NOMO-1 (cell line): ENCODE measurements around the gene GRID1.
"Not testable (repeated sequence)": the region's sequence is repeated elsewhere in the genome, so short reads cannot be mapped to it uniquely, and the experiment has no call there.

ENCODE experiments used
- DNase-seq, 2 experiments: peaks; one replicate each; lab custom pipeline; 2025; ENCODE audit not compliant: unreplicated experiment in 2 of 2; lab: John Stamatoyannopoulos, UW

Gene GRID1

DNA sequence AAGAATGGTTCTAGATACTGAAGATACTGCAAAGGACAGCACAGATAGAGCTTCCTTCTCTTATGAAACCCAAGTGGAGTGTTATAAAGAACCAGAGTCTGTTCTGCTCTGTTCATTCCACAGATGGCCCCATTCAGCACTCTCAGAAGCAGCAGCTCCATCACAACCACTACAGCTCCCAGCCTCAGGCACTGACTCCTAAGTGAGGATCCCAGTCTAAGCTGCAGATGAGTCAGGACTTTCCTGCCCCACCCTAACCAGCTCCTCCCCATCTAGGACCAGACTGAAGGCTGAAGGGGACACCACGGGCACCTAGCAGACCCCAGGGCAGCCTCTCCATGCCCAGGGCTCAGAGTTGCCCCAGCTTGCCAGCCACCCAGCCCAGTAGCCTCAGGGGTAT, 379.8 kb downstream of the GRID1 start:
- no peak for DNase-seq

DNA sequence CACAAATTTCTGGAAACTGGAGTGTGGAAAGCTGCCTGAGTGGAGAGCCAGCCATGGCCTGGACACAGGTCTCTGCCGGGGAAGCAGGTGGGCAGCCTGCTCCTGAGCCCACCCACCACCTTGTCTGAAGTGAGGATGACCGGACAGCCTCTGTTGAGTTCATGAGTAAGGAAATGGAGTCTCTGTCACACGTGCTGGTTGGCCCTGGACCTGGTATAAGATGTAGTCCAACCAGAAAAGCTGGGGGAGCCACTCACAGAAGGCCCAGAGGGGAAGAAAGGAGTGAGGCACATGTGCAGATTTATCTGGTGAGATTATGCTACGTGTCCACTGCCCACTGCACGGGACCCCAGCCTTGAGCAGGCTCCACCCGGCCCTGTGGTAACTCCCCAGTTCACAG, 383.5 kb downstream of the GRID1 start:
- no peak for DNase-seq

DNA sequence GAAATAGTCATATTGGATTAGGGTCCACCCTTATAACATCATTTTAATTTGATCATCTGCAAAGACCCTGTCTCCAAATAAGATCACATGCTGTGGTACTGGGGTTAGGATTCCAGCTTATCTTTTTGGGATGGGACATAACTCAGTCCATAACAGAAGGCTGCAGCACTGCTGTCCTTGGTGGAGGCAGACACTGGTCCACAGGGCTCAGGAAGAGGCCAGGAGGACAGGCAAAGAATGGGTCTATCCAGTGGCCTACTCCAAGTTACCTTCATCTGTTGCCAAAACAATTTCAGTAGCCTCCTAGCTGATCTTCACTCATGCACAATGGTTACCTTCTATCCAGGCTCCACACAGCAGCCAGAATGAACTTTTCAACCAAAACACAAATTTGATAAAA, 387.0 kb downstream of the GRID1 start:
- DNase-seq, result no peak

DNA sequence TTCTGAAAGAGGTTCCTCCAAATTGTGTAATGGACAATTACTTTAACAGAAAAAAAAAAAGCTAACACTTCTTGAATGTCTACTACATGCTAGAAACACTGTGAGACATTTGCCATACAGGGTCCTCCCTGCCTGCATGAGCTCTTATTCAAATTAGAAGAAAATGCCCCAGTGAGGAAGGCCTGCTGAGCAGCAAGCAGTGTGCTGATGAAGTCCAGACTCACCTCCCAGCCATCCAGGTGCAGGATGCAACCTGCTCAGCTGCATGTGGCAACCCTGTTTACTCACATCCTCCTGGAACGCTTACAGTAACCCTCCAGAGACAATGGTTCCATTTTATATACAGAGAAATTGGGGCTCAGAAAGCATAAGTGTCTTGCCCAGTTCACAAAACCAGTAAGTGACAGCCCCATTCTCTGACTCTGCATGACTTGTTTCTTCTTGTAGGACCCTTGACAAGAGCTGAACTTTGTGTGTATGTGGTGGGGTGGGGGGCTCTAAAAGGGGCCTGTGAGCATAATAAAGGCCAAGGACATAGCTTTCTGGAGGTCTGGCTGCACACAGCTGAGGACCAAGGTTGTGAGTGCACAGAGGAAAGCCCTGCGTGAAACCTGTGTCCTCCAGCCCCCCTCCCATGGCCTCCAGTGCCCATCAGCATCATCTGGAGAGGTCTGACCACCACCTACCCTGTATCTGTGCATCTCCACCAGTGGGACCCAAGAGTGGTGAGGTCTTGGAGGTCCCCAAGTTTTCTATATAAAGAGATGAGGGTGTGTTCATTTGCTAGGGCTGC, 387.8 kb downstream of the GRID1 start:
- no peak for DNase-seq

DNA sequence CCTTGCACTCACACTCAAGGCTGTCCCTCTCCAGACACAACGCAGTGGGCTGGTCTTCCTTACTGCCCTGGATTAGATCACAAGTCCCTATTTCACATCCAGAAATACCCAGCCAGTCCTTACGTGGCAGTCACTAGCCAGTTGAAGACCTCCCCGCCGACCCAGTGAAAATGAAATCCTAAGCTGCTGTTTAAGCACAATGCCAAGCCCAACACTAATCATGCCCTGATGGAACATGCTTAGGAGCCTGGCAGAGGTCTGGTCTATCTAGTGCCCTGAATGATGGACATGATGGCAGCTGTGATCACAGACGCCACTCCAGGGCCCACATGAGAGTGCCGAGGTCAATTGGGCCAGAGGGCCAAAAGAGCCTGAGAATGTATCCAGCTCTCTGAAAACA, 389.0 kb downstream of the GRID1 start:
- DNase-seq, result no peak

DNA sequence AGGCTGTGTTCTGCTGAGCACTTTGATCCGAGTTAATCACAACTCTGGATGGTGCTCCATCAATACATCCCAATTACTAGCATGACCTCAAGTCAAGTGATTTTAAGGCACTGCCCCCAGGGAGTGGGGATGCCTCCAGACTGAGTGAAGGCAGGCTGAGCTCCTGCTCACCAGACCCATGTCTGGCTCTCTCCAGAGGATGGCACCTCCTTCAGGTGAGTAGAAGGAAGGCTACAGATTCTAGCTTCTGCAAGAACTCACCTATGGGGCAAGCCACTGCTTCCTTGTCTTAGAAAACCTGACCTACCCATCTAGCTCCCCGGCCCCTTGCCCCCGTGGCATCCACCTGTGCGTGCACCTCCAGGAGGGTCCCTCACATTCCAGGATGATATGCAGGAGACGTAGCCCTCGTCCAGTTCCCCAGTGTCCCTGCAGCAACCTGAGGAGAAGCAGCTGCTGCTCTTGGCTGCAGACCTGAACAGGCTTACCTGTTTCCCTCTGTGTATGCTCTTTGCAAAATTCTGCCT, 390.3 kb downstream of the GRID1 start:
- no peak for DNase-seq

DNA sequence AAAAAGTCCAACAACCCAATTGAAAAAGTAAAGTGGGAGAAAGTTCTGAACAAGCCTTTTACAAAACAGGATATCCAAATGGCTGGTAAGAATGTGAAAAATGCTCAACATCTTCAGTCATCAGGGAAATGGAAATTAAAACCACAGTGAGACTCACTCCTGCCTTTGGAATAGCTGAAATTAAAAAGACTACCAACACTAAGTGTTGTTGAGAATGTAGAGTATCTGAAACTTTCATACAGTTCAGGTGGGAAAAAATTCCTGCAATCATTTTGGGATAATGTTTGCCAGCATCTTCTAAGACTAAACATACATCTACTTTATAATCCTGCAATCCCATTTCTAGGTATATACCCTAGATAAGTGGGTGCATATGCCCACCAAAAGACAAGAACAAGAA, 395.1 kb downstream of the GRID1 start:
- no peak for DNase-seq

DNA sequence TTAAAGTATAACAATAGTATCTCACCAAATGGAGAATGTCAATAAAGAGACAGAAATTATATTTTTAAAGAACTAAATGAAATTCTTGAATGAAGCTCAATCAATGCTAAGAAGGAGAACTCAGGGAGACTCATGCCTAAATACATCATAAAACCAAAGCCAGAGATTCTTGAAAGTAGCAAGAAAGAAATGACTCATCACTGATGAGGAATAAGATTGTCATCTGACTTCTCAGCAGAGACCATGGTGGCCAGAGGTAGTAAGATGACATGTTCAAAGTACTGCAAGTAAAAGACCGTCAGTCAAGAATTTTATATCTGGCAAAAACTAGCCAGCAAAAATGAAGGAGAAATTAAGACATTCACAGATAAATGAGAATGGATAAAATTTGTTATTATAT, 399.0 kb downstream of the GRID1 start:
- no peak for DNase-seq

DNA sequence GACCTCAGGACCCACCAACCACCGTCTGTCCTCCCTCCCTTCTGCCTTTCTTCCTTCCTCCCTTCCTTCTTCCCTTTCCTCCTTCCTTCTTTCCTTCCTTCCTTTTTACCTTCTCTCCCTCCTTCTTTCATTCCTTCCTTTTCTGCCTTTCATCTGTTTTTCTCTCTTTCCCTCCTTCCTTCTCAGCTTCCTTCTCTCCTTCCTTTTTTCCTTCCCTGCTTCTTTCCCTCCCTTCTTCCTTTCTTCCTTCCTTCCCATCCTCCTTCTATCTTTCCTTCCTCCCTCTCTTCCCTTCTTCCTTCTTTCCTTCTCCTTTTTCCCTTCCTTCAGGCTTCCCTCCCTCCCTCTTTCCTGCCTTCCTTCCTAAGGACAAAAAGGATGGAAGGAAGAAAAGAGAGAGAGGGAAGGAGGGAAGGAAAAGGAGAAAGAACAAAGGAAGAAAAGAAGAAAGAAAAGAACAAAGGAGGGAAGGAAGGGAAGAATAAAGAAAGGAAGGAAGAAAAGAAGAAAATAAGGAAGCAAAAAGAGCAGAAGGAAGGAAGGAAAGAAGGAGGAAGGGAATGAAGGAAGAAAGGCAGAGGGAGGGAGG, 405.0 kb downstream of the GRID1 start:
- DNase-seq, result no peak

DNA sequence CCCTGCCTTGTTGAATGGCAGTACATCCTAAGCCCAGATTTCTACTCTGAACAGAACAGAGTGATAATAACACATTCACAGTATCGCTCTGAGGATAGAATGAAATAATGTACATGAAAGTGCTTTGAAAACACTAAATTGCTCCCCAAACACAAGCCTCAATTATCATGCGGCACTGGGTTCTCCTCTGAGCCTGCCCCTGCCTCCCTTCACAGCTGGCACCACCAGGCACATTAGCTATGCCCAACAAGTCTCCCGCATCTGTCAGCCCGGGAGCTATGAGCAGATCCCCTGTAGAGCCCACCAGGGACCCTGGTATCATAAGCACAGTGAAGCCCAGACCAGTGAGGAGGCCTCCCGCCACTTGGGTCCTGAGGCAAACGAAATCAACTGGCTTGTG, 405.5 kb downstream of the GRID1 start:
- DNase-seq, result no peak

DNA sequence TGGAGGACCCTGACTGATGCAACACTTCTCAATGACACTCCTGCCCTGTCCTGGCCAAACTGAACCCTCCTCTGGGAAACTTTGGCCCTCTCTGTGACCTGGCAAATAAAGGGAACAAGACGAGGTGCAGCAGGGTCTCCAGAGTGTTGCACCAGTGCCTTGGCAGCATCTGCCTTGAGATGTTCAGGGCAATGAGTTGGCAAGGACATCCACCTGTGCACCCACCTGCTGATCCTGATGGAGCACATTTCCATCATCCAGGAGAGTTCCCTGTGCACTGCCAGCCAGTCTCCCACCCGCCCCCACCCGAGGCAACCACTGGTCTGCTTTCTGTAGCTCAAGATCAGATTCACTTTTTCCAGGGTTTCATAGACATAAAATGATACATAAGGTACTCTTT, 407.4 kb downstream of the GRID1 start:
- no peak for DNase-seq

DNA sequence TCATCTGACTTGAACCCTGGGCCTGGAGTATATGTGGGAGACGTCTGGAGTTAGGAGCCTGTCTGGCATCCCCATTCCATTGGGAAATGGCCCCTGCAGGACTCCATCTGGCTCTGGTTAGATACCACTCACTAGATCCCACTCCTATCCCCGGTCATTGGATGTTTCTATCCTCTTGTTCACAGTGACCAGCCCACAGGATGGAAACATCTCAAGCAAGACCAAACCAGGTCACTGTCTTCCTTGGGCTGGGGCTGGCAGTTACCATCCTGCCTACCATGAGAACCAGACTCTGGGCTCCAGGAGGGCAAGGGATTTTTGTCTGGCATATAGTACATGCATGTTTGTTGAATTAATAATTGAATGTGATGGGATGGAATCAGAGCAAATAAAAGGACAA, 415.7 kb downstream of the GRID1 start:
- DNase-seq, result no peak

DNA sequence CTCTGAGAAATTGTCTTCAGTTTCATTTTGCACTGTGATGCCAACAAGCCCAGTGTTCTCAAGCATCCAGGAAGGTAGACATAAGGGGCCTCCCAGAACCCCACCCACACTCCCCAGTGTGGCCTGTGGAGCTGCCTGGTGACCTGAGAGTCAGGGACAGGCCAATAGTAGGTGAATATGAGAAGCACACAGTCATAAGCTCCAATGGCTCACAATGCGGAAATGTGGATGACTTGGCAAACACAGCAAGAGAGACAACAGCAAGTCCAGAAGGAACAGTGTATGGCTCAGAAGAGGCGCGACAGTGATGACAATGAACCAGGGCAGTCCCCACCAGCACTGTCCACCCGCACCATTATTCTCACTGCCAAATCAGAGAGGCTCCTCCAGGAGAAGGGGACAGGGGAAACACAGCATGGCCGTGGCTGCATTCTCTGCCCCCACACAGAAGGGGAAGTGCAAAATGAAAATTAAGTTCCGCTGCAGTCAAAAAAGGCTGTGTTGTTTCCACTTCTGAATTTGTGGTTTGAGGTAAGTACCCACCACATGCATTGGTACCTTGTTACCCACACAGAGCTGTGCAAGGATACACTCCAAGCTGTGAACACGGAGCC, 419.8 kb downstream of the GRID1 start:
- DNase-seq, result peak; percentile 62 to 69

DNA sequence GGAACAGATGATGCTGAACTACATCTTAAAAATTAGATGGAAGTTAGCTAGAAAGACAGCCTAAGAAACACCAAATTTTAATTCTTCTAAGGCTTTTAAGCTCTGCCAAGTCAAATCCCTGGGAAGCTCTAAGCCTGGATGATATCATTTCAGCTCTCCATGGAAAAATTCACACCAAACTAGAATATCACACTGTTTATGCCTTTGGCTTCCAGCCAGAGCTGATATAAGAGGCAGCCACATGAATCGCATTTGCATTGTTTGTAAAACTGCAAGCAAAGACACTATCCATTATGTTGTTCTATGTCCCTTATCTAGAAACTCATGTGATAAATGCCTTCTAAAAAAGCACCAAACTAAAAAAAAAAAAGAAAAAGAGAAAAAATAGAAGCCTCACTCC, 430.4 kb downstream of the GRID1 start:
- DNase-seq, result no peak

DNA sequence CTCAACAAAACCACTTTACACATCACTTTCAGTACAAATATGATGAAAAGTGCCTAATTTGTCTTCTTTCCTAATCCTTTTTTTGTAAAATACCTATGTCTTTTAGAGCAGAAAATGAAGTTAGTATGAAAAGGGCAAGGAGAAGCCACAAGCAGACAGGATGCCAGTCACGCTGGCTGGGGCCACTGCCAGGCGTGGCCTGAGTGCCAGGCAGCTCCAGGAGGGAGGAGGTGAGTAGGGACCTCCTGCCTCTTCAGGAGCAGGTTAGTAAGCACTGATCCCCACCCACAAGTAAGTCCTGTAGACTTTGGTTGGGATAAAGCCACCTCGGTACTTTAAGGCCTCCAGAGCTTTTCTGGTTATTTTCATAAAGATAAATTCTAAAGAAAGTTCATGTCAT, 432.0 kb downstream of the GRID1 start:
- DNase-seq, result no peak

DNA sequence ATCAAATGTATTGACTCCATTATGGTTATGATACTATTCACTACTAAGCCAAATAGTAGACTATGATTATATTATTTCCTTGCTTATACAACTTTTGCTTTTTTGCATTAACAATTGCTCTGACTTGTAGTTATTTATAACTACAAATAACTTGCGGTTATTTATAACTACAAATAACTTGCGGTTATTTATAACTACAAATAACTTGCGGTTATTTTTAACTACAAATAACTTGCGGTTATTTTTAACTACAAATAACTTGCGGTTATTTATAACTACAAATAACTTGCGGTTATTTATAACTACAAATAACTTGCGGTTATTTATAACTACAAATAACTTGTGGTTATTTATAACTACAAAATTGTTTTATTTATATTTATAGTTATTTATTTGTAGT, 436.6 kb downstream of the GRID1 start:
- DNase-seq, result not testable (repeated sequence)

DNA sequence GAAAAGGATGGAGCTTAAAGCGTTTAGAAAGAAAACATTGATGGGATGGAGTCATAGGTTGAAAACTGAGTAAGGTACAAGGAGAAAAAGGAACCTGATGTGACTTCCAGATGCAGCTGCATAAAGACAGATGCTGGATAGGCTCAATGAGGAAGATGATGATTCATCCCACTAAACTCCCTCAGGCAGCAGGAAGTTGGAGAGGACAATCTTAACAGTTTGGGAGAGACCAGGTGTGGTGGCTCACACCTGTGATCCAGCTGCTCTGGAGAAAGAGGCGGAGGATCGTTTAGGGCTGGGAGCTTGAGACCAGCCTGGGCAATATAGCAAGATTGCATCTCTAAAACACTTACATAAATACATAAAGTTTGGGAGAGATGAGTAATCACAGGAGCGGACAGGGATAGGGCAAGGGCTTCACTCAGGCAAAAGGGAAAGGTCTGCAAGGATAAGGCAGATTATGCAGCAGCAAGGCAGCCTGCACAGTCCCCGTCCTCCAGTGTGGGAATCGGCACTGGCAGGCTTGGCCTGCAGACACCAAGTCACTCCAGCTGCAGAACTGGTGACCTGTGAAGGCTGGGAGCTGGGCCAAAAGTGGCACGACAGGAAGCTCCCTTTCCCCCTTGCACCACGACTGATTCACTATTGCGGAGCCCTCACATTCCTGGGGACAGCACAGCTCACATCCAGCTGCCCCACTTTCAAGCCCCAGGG, 438.5 kb downstream of the GRID1 start:
- DNase-seq, result no peak

DNA sequence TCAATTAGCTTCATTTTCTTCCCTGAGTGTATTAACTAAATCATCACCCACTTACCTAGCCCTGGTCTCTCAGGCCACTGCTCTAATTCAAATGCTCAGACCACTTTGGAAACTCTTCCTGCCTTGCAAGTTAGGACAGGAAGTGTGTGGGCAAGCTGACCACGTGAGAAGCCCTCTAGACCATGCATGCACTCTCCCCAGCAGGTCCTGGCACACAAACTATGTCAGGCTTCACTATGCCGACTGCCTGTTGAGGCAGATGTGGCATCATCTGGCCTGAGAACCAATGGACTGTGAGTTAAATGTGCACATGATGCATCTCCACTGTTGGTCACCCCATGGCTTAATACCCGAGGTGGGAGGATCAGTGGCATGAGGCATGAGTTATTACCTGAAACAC, 439.6 kb downstream of the GRID1 start:
- no peak for DNase-seq

DNA sequence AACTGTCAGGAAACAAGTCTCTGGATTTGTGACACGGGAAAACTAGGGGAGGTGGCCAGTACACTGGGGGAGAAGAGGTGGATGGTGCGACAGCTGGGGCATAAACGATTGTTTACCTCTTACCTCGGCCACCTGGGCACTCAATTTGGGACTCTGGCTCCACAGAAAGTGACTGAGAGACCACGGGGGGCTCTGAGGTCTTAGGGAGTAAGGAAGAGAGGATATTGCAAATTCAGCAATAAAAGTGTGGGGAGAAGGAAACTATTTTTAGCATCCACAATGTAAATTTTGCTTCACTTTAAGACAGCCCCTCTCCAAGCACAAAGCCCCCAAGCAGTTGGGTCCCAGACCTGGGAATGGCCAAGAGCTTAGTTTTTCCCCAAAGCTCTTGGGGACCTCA, 440.5 kb downstream of the GRID1 start:
- no peak for DNase-seq

DNA sequence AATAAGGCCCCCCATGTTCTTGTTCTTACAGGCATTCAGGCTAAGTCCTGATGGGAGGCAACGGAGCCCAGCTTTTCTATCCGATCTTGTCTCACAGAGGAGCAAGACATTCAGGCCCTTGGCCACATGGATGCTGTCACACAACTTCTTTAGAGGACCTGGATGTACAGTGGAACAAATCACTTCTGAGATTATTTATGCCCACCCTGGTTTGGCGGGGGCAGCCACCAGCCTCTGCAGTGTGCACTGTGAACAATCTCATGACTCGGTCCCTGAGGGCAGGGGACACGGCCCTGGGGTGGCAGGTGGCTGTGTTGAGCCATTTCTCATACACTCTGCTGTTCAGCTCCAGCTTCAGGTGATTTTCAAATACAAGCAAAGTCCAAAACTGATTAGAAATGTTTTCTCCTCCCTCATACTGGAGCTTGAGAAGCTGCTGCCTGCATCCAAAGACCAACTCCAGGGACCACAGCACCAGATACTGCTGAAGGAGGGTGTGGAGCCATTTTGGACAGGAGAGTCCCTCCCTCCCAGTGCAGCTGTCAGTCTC, 441.3 kb downstream of the GRID1 start:
- DNase-seq, result no peak
